Heart left ventricle (tissue), 13 donors: Measurements from ENCODE around the gene BIRC2.

ENCODE experiments used
- POLR2A ChIP-seq, 2 donors: fragments of 450-650 bp; IDR thresholded peaks; one replicate each; pipeline ENCODE4 v1.6.1; 2017; ENCODE audit warnings: antibody characterized with exemption in 2 of 2, mild to moderate bottlenecking in 2 of 2, moderate library complexity in 2 of 2
- TF ChIP-seq, protein P1 (sequence below), 12 donors: fragments of 200-600 bp; sonication (generic) in 4 of 12; IDR thresholded peaks; one replicate each; pipeline versions ENCODE4 v1.5.0 to v1.8.0; 2018 to 2022; ENCODE audit warnings: antibody characterized with exemption in 12 of 12, mild to moderate bottlenecking in 5 of 12
- donor health status: ischemic (EF 13 %, LVEDD 7.1; RV severe dilation, severe dysfunction).
- donor health status: DM: no; HTN: yes; CAD: no.
- donor health status: DM: no; HTN: no; CAD: no.
- donor health status: ischemic (EF 25% LVEDD 6.9; RV normal size, moderate dysfunction).
- donor health status: ischemic (EF 25% LVEDD 5.7; RV mildly dilated, moderate dysfunction).
- donor health status: ischemic (EF 35%, LVEDD 5.7; RV mildly dilated, moderate dysfunction).
- donor health status: nonischemic (EF 11% LVEDD 7.7; RV severe dilation, severe dysfunction).
- donor health status: DM: yes; HTN: yes; CAD: no.
- donor health status: PGD.
- donor health status: ischemic (EF 29% LVEDD 5.4; RV normal size, mild dysfunction).
- donor health status: nonischemic (EF 23%, LVEDD 6.1; RV moderate dilation, normal function).

DNA sequence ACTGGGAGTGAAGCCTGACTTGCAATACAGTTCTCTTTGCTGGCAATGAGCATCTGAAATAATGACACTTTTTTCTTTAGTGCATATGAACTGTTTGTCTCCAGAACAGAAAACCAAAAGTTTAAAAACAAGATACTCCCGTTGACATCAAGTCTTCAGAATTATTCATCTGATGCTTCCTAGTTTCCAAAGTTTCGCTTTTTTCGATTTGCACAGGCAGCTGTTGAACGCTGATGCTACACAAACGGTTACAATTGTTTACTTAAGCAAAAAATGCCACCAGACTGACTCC, 612 bp upstream of the BIRC2 start:
- TF ChIP-seq, protein P1, sequence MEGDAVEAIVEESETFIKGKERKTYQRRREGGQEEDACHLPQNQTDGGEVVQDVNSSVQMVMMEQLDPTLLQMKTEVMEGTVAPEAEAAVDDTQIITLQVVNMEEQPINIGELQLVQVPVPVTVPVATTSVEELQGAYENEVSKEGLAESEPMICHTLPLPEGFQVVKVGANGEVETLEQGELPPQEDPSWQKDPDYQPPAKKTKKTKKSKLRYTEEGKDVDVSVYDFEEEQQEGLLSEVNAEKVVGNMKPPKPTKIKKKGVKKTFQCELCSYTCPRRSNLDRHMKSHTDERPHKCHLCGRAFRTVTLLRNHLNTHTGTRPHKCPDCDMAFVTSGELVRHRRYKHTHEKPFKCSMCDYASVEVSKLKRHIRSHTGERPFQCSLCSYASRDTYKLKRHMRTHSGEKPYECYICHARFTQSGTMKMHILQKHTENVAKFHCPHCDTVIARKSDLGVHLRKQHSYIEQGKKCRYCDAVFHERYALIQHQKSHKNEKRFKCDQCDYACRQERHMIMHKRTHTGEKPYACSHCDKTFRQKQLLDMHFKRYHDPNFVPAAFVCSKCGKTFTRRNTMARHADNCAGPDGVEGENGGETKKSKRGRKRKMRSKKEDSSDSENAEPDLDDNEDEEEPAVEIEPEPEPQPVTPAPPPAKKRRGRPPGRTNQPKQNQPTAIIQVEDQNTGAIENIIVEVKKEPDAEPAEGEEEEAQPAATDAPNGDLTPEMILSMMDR (IDR thresholded peaks at IDR 0.05), result no peak
- TF ChIP-seq POLR2A (IDR thresholded peaks at IDR 0.05), result no peak
